Testis (tissue), 3 donors: Measurements from ENCODE around the gene PPP2R1B. TPM values are rescaled to one million over a fixed set of nuclear protein-coding genes. Genes with fewer than 3 reads are reported as not detected.

Experiments
- DNase-seq: peaks from one replicate; pipeline ENCODE4 v3.0.0-alpha.2; 2019
- H3K27ac ChIP-seq, 2 donors: fragments of 200-600 bp; sonication (generic); one replicate each; pipeline ENCODE4 v1.5.1; 2019
- H3K27me3 ChIP-seq: fragments of 200-600 bp; sonication (generic); one replicate; pipeline ENCODE4 v1.5.1; 2019
- H3K36me3 ChIP-seq: fragments of 200-600 bp; sonication (generic); one replicate; pipeline ENCODE4 v1.5.1; 2017; ENCODE audit warnings: low read depth; ENCODE audit errors: missing control alignments
- H3K4me1 ChIP-seq: fragments of 200-600 bp; sonication (generic); one replicate; pipeline ENCODE4 v1.5.1; 2019
- H3K4me3 ChIP-seq, 2 donors: fragments of 200-600 bp; sonication (generic); one replicate each; pipeline ENCODE4 v1.5.1; 2017 to 2019
- H3K9me3 ChIP-seq: fragments of 200-600 bp; sonication (generic); one replicate; pipeline ENCODE4 v1.5.1; 2017
- POLR2A ChIP-seq: fragments of 450-650 bp; IDR thresholded peaks from one replicate; pipeline ENCODE4 v1.6.1; 2017; ENCODE audit warnings: antibody characterized with exemption, mild to moderate bottlenecking, moderate library complexity
- WGBS, 2 donors: methylation state at CpG; one replicate each; pipeline ENCODE4 v1.1.5; 2018; 5-methylcytosine and 5-hydroxymethylcytosine counted together
- intact Hi-C: fragments of 100-400 bp; cut with DNase I; formaldehyde crosslinking; loops from one replicate; pipeline ENCODE4 v1.15.1; 2023; ENCODE audit warnings: low total_unique reads
- polyA plus RNA-seq: library from polyadenylated mRNA; stranded (reverse); fragments of 350-450 nt; fragmentation: Illumina TruSeq; extraction: RNeasy Lipid Tissue Mini Kit (QIAGEN cat#74804); gene quantifications from one replicate; pipeline ENCODE4 v1.2.3, GENCODE V29; 2014; ENCODE audit warnings: low read depth, low replicate concordance; ENCODE audit not compliant: insufficient read depth
- total RNA-seq, 2 donors: library from RNA; depleted of rRNA; stranded (reverse); fragments of >200 nt; gene quantifications; one replicate each; pipeline ENCODE4 v1.2.3, GENCODE V29; 2016
- TF ChIP-seq, protein P1 (sequence below), 3 experiments: fragments of 450-650 bp in 2 of 3; fragments of 200-600 bp in 1 of 3; sonication (generic) in 1 of 3; IDR thresholded peaks; one replicate each; pipeline ENCODE4 v1.5.1; 2016 to 2019; ENCODE audit warnings: antibody characterized with exemption in 3 of 3, mild to moderate bottlenecking in 2 of 3, moderate library complexity in 1 of 3

Gene PPP2R1B
- total and polyA plus RNA-seq, 3 donors from 2014 or later: 67.2 to 115 (median 75.8) TPM

DNA sequence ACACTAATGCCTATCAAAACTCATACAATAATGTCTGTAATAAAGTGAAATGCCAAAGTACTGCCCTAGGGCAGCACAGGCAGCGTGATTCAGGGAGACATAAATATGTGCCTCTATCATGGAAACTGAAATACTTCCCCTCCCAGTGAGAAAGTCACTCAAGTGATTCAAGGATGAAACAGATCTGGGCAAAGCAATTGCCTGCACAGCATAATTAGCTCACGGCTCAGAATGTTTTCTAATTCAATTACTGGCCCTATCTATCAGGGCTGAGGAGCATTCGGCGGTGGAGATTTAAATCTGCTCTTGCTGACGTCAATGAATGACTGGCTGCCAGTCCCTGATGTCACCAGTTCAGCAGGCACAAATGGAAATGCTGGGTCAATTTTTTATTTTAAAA, 27.7 kb upstream of the PPP2R1B start:
- no peaks in the 10 kb centered on the region for H3K4me1 ChIP-seq
- DNase-seq: no peak

DNA sequence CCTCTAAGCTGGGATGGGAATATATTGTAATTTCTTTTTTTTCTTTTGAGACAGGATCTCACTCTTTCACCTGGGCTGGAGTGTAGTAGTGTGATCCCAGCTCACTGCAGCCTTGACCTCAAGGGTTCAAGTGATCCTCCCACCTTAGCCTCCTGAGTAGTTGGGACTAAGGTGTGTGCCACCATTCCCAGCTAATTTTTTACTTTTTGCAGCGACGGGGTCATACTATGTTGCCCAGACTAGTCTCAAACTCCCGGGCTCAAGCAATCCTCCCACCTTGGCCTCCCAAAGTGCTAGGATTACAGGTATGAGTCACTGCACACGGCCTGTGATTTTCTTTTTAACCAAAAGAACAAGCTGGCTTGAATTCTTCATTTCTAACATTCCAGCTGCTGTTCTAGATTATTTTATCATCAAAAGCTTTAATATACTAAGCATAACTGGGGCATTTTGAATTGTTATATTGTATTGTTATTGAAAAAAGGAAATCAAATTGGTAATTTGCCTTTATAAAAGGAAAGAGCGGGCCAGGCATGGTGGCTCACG, 26.8 kb upstream of the PPP2R1B start:
- no peaks in the 10 kb centered on the region for H3K36me3 ChIP-seq
- no peaks in the 10 kb centered on the region for H3K27me3 ChIP-seq
- TF ChIP-seq, protein P1, sequence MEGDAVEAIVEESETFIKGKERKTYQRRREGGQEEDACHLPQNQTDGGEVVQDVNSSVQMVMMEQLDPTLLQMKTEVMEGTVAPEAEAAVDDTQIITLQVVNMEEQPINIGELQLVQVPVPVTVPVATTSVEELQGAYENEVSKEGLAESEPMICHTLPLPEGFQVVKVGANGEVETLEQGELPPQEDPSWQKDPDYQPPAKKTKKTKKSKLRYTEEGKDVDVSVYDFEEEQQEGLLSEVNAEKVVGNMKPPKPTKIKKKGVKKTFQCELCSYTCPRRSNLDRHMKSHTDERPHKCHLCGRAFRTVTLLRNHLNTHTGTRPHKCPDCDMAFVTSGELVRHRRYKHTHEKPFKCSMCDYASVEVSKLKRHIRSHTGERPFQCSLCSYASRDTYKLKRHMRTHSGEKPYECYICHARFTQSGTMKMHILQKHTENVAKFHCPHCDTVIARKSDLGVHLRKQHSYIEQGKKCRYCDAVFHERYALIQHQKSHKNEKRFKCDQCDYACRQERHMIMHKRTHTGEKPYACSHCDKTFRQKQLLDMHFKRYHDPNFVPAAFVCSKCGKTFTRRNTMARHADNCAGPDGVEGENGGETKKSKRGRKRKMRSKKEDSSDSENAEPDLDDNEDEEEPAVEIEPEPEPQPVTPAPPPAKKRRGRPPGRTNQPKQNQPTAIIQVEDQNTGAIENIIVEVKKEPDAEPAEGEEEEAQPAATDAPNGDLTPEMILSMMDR (IDR thresholded peaks at IDR 0.05): no peak
- no peak for TF ChIP-seq POLR2A
- WGBS, 2 donors: 75 to 81% methylated on average over 6 of the region's 6 CpGs
- H3K4me1 ChIP-seq: no peaks in the 10 kb centered on the region
- no peak overlapping the region for H3K27ac ChIP-seq
- H3K9me3 ChIP-seq: no peaks in the 10 kb centered on the region
- DNase-seq: no peak
- no peak overlapping the region for H3K4me3 ChIP-seq
- intact Hi-C loops: no loop called here

More for the DNA sequence above, 27.7 kb upstream of the PPP2R1B start:
- Histone ChIP-seq H3K27ac (no peak overlapping the region), H3K27me3 (no peaks in the 10 kb centered on the region), H3K36me3 (no peaks in the 10 kb centered on the region), H3K9me3 (no peaks in the 10 kb centered on the region), H3K4me3 (no peak overlapping the region)
- TF ChIP-seq POLR2A: no peak
- TF ChIP-seq, protein P1 (IDR thresholded peaks at IDR 0.05): no peak
- WGBS, 2 donors: 84 to 90% methylated on average over 5 of the region's 5 CpGs
- intact Hi-C loops: no loop called here

DNA sequence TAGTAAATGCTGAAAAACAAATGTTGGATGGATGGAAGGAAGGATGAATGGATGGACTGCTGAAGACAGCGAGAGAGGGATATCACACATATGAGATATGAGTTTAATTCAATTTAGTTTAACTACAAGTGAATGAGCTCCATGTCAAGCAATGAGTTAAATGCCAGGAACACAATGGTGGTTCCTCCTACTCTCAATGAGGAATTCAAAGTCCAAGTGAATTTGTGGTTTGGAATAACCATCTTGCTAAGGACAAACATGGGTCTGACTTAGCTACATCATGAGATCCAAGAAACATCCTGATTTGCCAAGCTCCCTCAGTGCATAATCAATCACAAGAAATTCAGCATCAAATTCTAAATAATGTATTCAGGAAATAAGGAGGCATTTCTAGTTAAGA, 26.1 kb upstream of the PPP2R1B start:
- no peaks in the 10 kb centered on the region for H3K36me3 ChIP-seq
- TF ChIP-seq POLR2A: no peak
- TF ChIP-seq, protein P1 (IDR thresholded peaks at IDR 0.05): no peak
- WGBS, 2 donors: 94 to 100% methylated on average over 1 of the region's 1 CpG
- H3K27ac ChIP-seq: no peak overlapping the region
- H3K4me1 ChIP-seq: no peaks in the 10 kb centered on the region
- H3K27me3 ChIP-seq: no peaks in the 10 kb centered on the region
- H3K4me3 ChIP-seq: no peak overlapping the region
- DNase-seq: no peak
- H3K9me3 ChIP-seq: no peaks in the 10 kb centered on the region
- intact Hi-C loops: no loop called here

DNA sequence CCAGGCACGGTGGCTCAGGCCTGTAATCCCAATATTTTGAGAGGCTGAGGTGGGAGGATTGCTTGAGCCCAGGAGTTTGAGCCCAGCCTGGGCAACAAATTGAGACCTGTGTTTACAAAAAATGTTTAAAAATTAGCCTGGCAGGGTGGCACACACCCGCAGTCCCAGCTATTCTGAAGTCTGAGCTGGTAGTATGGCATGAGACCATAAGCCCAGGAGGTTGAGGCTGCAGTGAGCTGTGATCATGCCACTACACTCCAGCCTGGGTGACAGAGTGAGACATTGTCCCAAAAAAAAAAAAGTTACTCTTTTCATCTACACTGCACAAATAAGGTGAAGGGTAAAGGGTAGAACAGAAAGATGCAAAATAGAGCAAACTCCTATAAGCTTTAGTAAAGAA, 22.3 kb upstream of the PPP2R1B start:
- Histone ChIP-seq H3K27me3 (no peaks in the 10 kb centered on the region), H3K36me3 (no peaks in the 10 kb centered on the region), H3K9me3 (no peaks in the 10 kb centered on the region), H3K27ac (no peak overlapping the region), H3K4me1 (no peaks in the 10 kb centered on the region), H3K4me3 (no peak overlapping the region)
- intact Hi-C loops: no loop called here
- no peak for DNase-seq
- WGBS, 2 donors: 88 to 91% methylated on average over 2 of the region's 2 CpGs
- TF ChIP-seq, protein P1 (IDR thresholded peaks at IDR 0.05): no peak
- no peak for TF ChIP-seq POLR2A

DNA sequence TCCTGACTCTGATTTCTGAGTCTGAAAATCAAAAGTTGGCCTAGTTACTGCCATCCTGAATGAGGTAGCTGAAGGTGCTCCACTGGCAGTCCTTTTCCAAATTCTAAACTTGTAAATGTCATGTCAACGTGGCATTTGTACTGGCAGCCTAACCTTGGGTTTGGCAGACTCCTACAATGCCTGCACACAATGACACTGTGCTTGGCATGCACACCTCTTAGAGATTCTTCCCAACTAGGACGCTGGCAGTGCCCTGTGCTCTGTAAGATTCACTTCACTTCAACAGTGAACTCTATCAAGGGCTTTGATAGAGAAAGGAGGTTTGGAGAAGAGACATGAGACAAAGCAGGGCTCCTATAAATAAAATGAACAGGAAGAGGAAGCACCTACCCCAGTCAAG, 21.9 kb upstream of the PPP2R1B start:
- TF ChIP-seq, protein P1 (IDR thresholded peaks at IDR 0.05): no peak
- no peak for TF ChIP-seq POLR2A
- no peaks in the 10 kb centered on the region for H3K4me1 ChIP-seq
- no peaks in the 10 kb centered on the region for H3K9me3 ChIP-seq
- no peaks in the 10 kb centered on the region for H3K36me3 ChIP-seq
- intact Hi-C loops: no loop called here
- DNase-seq: no peak
- 63 to 72% methylated on average over 2 of the region's 2 CpGs for WGBS, 2 donors
- H3K27ac ChIP-seq: no peak overlapping the region
- no peak overlapping the region for H3K4me3 ChIP-seq
- no peaks in the 10 kb centered on the region for H3K27me3 ChIP-seq
